HepG2 (cell line): ENCODE results near the gene ADH1C.
"Not testable (repeated sequence)": the region's sequence is repeated elsewhere in the genome, so short reads cannot be mapped to it uniquely, and the experiment has no call there.

Experiments
- BHLHE40 ChIP-seq: IDR thresholded peaks from 2 replicates; pipeline ENCODE4 v1.6.1; 2011; ENCODE audit warnings: low read length, improper control_type of control experiment
- CBX2 ChIP-seq, 2 experiments: fragments of 200-600 bp in 1 of 2; sonication (generic); formaldehyde crosslinking in 1 of 2; IDR thresholded peaks; 2 replicates each; pipeline versions ENCODE4 v1.7.0 to v1.8.1; 2018 to 2022; ENCODE audit warnings: low read depth in 2 of 2, low read length in 1 of 2, mild to moderate bottlenecking in 1 of 2, missing genetic modification reagents in 1 of 2
- USF2 ChIP-seq, 2 experiments: sonication (generic) in 1 of 2; formaldehyde crosslinking in 1 of 2; IDR thresholded peaks; 2 replicates each; pipeline versions ENCODE4 v1.5.1 to v1.6.1; 2011 to 2020; ENCODE audit warnings: borderline replicate concordance in 1 of 2, low read depth in 1 of 2, low read length in 1 of 2, mild to moderate bottlenecking in 1 of 2, missing genetic modification reagents in 1 of 2, moderate library complexity in 1 of 2
- ZNF253 ChIP-seq: sonication (generic); formaldehyde crosslinking; IDR thresholded peaks from 2 replicates; pipeline ENCODE4 v1.8.0; 2022; ENCODE audit warnings: mild to moderate bottlenecking, missing genetic modification reagents, borderline replicate concordance
- ZNF589 ChIP-seq: sonication (generic); formaldehyde crosslinking; conservative IDR thresholded peaks from 2 replicates; pipeline ENCODE4 v1.8.0; 2022; ENCODE audit warnings: mild to moderate bottlenecking, moderate library complexity, missing genetic modification reagents
- TF ChIP-seq, protein P1 (sequence below): sonication (generic); formaldehyde crosslinking; IDR thresholded peaks from 2 replicates; pipeline ENCODE4 v1.5.0; 2020; ENCODE audit warnings: mild to moderate bottlenecking, missing genetic modification reagents, moderate library complexity

DNA sequence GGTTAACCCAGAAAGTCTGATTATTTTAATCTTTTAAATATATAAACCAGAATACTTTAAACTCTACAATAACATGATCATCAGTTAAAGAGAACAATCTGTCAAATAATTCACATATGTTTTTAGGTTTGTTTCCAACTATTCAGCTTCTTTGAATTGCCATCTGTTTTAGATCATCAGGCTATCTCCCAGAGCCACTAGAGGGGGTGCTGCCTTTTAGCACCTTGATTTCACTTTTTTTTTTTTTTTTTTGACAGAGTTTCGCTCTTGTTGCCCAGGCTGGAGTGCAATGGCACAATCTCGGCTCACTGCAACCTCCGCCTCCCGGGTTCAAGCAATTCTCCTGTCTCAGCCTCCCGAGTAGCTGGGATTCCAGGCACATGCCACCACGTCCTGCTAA is 24.8 kb upstream of the ADH1C start:
- TF ChIP-seq CBX2 (IDR thresholded peaks at IDR 0.05; ENCODE audit: low read depth, low read length); CBX2 (CRISPR knock-in tag; IDR thresholded peaks at IDR 0.05; ENCODE audit: low read depth); USF2 (IDR thresholded peaks at IDR 0.05; ENCODE audit: low read depth, low read length); USF2 (CRISPR knock-in tag; IDR thresholded peaks at IDR 0.05; ENCODE audit: borderline replicate concordance); ZNF589 (CRISPR knock-in tag); BHLHE40; ZNF253 (CRISPR knock-in tag): not testable (repeated sequence)
- TF ChIP-seq, protein P1, sequence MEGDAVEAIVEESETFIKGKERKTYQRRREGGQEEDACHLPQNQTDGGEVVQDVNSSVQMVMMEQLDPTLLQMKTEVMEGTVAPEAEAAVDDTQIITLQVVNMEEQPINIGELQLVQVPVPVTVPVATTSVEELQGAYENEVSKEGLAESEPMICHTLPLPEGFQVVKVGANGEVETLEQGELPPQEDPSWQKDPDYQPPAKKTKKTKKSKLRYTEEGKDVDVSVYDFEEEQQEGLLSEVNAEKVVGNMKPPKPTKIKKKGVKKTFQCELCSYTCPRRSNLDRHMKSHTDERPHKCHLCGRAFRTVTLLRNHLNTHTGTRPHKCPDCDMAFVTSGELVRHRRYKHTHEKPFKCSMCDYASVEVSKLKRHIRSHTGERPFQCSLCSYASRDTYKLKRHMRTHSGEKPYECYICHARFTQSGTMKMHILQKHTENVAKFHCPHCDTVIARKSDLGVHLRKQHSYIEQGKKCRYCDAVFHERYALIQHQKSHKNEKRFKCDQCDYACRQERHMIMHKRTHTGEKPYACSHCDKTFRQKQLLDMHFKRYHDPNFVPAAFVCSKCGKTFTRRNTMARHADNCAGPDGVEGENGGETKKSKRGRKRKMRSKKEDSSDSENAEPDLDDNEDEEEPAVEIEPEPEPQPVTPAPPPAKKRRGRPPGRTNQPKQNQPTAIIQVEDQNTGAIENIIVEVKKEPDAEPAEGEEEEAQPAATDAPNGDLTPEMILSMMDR, result peak; percentile 63
